Liver (tissue), 9 donors: Measurements from ENCODE around the gene MPPED2. TPM values are rescaled to one million over a fixed set of nuclear protein-coding genes. Genes with fewer than 3 reads are reported as not detected.
A peak's percentile ranks its signal among the peaks of the same experiment; 100 is the strongest.

ENCODE experiments used
- DNase-seq: peaks from one replicate; pipeline ENCODE4 v3.0.0-alpha.2; 2017; ENCODE audit warnings: low spot score
- H3K27ac ChIP-seq, 2 donors: one replicate each; pipeline ENCODE4 v1.7.0; 2013; ENCODE audit warnings: inconsistent platforms in 2 of 2, low read length in 2 of 2, control low read depth in 1 of 2, low read depth in 1 of 2, mild to moderate bottlenecking in 1 of 2
- H3K27me3 ChIP-seq, 4 donors: one replicate each; pipeline versions ENCODE4 v1.6.1 to v1.7.0; 2013; ENCODE audit warnings: low read length in 3 of 4, inconsistent platforms in 1 of 4, mild to moderate bottlenecking in 1 of 4, moderate library complexity in 1 of 4; ENCODE audit not compliant: control insufficient read depth in 4 of 4, insufficient read depth in 4 of 4
- H3K36me3 ChIP-seq, 4 donors: one replicate each; pipeline versions ENCODE4 v1.6.1 to v1.7.0; 2013; ENCODE audit warnings: low read length in 3 of 4, mild to moderate bottlenecking in 3 of 4, low read depth in 1 of 4, moderate library complexity in 1 of 4; ENCODE audit not compliant: control insufficient read depth in 4 of 4, insufficient read depth in 3 of 4
- H3K4me1 ChIP-seq, 4 donors: one replicate each; pipeline versions ENCODE4 v1.6.1 to v1.7.0; 2013; ENCODE audit warnings: low read length in 3 of 4, mild to moderate bottlenecking in 3 of 4, moderate library complexity in 1 of 4; ENCODE audit not compliant: control insufficient read depth in 4 of 4, insufficient read depth in 4 of 4
- H3K4me3 ChIP-seq, 3 donors: one replicate each; pipeline versions ENCODE4 v1.6.1 to v1.7.0; 2013; ENCODE audit warnings: low read length in 3 of 3, control low read depth in 1 of 3, low read depth in 1 of 3, mild to moderate bottlenecking in 1 of 3
- H3K9ac ChIP-seq, 2 donors: one replicate each; pipeline ENCODE4 v1.7.0; 2013; ENCODE audit warnings: low read length in 2 of 2, mild to moderate bottlenecking in 2 of 2, moderate library complexity in 2 of 2, control low read depth in 1 of 2, low read depth in 1 of 2
- H3K9me3 ChIP-seq, 4 donors: one replicate each; pipeline versions ENCODE4 v1.6.1 to v1.7.0; 2013; ENCODE audit warnings: low read length in 3 of 4; ENCODE audit not compliant: control insufficient read depth in 4 of 4
- FOXA1 ChIP-seq: IDR thresholded peaks from 2 replicates; pipeline ENCODE4 v1.6.1; 2016; ENCODE audit warnings: antibody characterized with exemption
- FOXA2 ChIP-seq: IDR thresholded peaks from 2 replicates; pipeline ENCODE4 v1.6.1; 2016; ENCODE audit warnings: antibody characterized with exemption
- GABPA ChIP-seq, 2 donors: IDR thresholded peaks in 1 of 2; conservative IDR thresholded peaks in 1 of 2; 2 replicates each; pipeline ENCODE4 v1.6.1; 2016; ENCODE audit warnings: antibody characterized with exemption in 2 of 2, mild to moderate bottlenecking in 1 of 2, moderate library complexity in 1 of 2
- HNF4A ChIP-seq, 2 donors: conservative IDR thresholded peaks; 2 replicates each; pipeline ENCODE4 v1.6.1; 2016; ENCODE audit warnings: antibody characterized with exemption in 2 of 2, mild to moderate bottlenecking in 2 of 2
- HNF4G ChIP-seq: IDR thresholded peaks from 2 replicates; pipeline ENCODE4 v1.6.1; 2016; ENCODE audit warnings: antibody characterized with exemption
- JUND ChIP-seq, 2 donors: IDR thresholded peaks; 2 replicates each; pipeline ENCODE4 v1.6.1; 2016; ENCODE audit warnings: antibody characterized with exemption in 2 of 2
- RAD21 ChIP-seq, 2 donors: IDR thresholded peaks; 2 replicates each; pipeline ENCODE4 v1.6.1; 2016; ENCODE audit warnings: antibody characterized with exemption in 2 of 2, mild to moderate bottlenecking in 2 of 2
- RXRA ChIP-seq, 2 donors: IDR thresholded peaks; 2 replicates each; pipeline ENCODE4 v1.6.1; 2017 to 2018; ENCODE audit warnings: antibody characterized with exemption in 2 of 2, mild to moderate bottlenecking in 1 of 2
- SP1 ChIP-seq: IDR thresholded peaks from 2 replicates; pipeline ENCODE4 v1.6.1; 2018; ENCODE audit warnings: antibody characterized with exemption, mild to moderate bottlenecking
- TAF1 ChIP-seq: conservative IDR thresholded peaks from 2 replicates; pipeline ENCODE4 v1.6.1; 2016; ENCODE audit warnings: antibody characterized with exemption, mild to moderate bottlenecking
- YY1 ChIP-seq: IDR thresholded peaks from 2 replicates; pipeline ENCODE4 v1.6.1; 2016; ENCODE audit warnings: antibody characterized with exemption, mild to moderate bottlenecking
- WGBS: extraction: QIAGEN DNeasy Blood & Tissue Kit; methylation state at CpG from one replicate; pipeline ENCODE4 v1.1.7; 2013; 5-methylcytosine and 5-hydroxymethylcytosine counted together
- polyA plus RNA-seq, 2 donors: library from polyadenylated mRNA; stranded (reverse) in 1 of 2; unstranded in 1 of 2; fragments of 200-250 nt in 1 of 2; fragments of >200 nt in 1 of 2; fragmentation: Nextera tagmentation in 1 of 2; extraction: Ambion mirVana in 1 of 2; gene quantifications; one replicate each; pipeline versions ENCODE4 v1.2.1 to v1.2.3, GENCODE V29; 2013 to 2015
- total RNA-seq, 2 donors: library from RNA; depleted of rRNA; stranded (reverse); fragments of >200 nt; gene quantifications; one replicate each; pipeline ENCODE4 v1.2.3, GENCODE V29; 2014
- TF ChIP-seq, protein P1 (sequence below): IDR thresholded peaks from 2 replicates; pipeline ENCODE4 v1.6.1; 2016; ENCODE audit warnings: antibody characterized with exemption
- TF ChIP-seq, protein P2 (sequence below): fragments of 150-350 bp; IDR thresholded peaks from 2 replicates; pipeline ENCODE4 v1.5.1; 2017; ENCODE audit warnings: improper control_type of control experiment, low read depth, low read length; ENCODE audit not compliant: missing input control
- TF ChIP-seq, protein P3 (sequence below): IDR thresholded peaks from 2 replicates; pipeline ENCODE4 v1.6.1; 2016; ENCODE audit warnings: antibody characterized with exemption
- TF ChIP-seq, protein P4 (sequence below): IDR thresholded peaks from 2 replicates; pipeline ENCODE4 v1.6.1; 2016; ENCODE audit warnings: antibody characterized with exemption
- donor health status: healthy.
- donor health status: healthy.
- donor health status: healthy.
- donor health status: healthy.
- donor health status: healthy.

MPPED2 gene
- total and polyA plus RNA-seq, 4 donors, result 0.22 to 1.6 (median 0.47) TPM

DNA sequence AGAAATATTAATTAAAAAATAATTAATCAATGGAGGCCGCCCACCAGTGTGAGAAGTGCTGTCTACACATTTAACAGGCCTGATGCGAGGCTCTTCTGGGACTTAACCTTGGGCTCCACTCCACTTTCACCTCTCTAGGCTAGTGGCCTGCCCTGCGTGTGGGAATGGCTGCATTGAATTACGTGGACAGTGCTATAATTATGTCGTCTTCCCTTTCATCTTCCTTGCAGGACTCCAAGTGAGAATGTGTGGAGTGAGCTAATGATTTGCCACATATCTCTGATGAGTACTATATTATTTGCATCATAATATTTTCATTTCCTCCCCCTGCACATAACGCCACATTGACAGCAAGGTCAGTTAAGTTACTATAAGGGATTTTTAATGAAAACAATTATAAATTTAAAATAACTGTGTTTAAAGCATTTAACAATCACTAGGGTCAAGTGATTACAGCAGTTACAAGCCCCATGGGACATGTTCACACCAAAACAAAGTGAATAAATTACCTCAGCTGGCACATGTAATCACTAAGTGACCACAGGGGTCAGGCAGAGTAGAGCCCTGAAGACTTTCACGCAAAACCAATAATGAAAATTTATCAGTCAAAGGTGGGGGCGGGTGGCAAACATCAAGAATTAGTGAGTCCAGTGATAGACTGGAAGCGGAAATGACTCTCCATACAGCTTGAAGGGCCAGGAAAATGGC, 63.5 kb downstream of the MPPED2 start:
- Histone ChIP-seq H3K4me1 (peaks cover 0 to 9% (median 4%) of the 10 kb centered on the region in 4 donors), H3K4me3 (no peak overlapping the region), H3K27me3 (no peaks in the 10 kb centered on the region), H3K27ac (no peak overlapping the region), H3K9ac (no peak overlapping the region), H3K9me3 (no peaks in the 10 kb centered on the region), H3K36me3 (no peaks in the 10 kb centered on the region)
- 94% methylated on average over 9 of the region's 9 CpGs for WGBS
- no peak for TF ChIP-seq HNF4G
- TF ChIP-seq RAD21 (IDR thresholded peaks at IDR 0.05), result no peak
- TF ChIP-seq, protein P1, sequence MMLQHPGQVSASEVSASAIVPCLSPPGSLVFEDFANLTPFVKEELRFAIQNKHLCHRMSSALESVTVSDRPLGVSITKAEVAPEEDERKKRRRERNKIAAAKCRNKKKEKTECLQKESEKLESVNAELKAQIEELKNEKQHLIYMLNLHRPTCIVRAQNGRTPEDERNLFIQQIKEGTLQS, result no peak
- TF ChIP-seq TAF1, result no peak
- DNase-seq, result no peak

DNA sequence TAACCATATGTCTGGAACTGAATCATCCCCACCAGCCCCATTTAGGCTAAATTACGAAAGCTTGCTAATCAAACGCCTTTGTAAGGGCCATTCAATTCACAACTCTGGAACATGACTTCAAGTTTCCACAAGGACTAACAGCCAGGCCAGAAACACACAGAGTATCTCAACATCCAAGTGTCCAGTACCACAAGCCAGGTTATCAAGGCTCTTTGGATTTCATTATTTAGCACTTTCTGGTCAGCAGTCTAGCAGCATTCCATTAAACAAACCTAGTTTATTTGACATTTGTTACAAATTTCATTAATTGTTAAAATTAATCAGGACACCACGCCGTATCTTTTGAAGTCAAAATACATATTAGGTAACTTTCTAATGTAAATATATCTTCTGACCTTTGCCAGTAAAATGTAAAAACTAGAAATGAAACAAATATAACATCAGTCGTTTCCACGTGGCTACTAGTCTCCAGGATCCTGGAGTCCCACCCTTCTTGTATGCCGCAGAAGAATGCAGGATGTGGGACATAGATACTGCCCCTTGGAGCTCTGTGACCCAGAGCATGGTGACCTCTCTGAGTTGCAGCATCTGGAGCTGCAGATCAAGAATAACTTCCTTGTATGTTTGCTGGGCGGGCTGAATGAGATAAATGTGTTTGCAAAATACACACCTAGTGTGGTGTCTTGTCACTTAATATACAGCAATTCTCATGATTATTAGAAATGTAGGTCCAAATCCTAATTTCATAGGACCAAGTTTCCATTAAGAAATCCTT, 64.7 kb downstream of the MPPED2 start:
- H3K9me3 ChIP-seq, result no peaks in the 10 kb centered on the region
- H3K4me3 ChIP-seq, result no peak overlapping the region
- no peak overlapping the region for H3K27ac ChIP-seq
- no peak overlapping the region for H3K9ac ChIP-seq
- no peaks in the 10 kb centered on the region for H3K36me3 ChIP-seq
- H3K27me3 ChIP-seq, result no peaks in the 10 kb centered on the region
- peaks cover 0 to 9% (median 4%) of the 10 kb centered on the region in 4 donors for H3K4me1 ChIP-seq
- TF ChIP-seq HNF4G (no peak), JUND (IDR thresholded peaks at IDR 0.05) (no peak), RXRA (IDR thresholded peaks at IDR 0.05) (peak in 1 of 2 donors; percentile 7), SP1 (no peak)
- DNase-seq, result no peak
- WGBS, result 41% methylated on average over 8 of the region's 8 CpGs

DNA sequence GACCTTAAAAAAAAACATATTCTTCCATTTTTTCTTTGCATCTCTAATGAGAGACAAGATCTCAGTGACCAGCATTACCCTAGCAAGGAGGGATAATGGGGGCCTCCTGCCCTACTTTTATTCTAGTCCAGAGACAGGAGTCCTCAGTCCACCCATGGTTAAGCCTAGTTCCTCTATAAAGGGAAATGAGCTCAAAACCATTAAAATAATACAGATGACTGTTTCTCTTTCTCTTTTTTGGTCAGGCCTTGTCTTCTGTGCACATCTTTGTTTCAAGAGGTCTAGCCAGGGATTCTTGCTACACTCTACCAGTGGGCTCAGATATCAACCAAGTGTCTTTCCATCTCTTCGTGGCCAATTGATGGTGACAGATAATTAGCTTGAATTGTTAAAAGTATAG, 73.1 kb downstream of the MPPED2 start:
- Histone ChIP-seq H3K36me3 (no peaks in the 10 kb centered on the region), H3K4me3 (no peak overlapping the region), H3K27me3 (no peaks in the 10 kb centered on the region), H3K27ac (no peak overlapping the region), H3K9ac (no peak overlapping the region), H3K9me3 (no peaks in the 10 kb centered on the region), H3K4me1 (no peaks in the 10 kb centered on the region)
- TF ChIP-seq TAF1 (no peak), FOXA2 (no peak), YY1 (no peak), RAD21 (IDR thresholded peaks at IDR 0.05) (no peak), GABPA (IDR thresholded peaks at IDR 0.05 in 1 of 2, conservative IDR thresholded peaks at IDR 0.05 in 1 of 2) (no peak), HNF4A (conservative IDR thresholded peaks at IDR 0.05) (no peak), FOXA1 (no peak)
- TF ChIP-seq, protein P2, sequence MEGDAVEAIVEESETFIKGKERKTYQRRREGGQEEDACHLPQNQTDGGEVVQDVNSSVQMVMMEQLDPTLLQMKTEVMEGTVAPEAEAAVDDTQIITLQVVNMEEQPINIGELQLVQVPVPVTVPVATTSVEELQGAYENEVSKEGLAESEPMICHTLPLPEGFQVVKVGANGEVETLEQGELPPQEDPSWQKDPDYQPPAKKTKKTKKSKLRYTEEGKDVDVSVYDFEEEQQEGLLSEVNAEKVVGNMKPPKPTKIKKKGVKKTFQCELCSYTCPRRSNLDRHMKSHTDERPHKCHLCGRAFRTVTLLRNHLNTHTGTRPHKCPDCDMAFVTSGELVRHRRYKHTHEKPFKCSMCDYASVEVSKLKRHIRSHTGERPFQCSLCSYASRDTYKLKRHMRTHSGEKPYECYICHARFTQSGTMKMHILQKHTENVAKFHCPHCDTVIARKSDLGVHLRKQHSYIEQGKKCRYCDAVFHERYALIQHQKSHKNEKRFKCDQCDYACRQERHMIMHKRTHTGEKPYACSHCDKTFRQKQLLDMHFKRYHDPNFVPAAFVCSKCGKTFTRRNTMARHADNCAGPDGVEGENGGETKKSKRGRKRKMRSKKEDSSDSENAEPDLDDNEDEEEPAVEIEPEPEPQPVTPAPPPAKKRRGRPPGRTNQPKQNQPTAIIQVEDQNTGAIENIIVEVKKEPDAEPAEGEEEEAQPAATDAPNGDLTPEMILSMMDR, result no peak
- TF ChIP-seq, protein P3, sequence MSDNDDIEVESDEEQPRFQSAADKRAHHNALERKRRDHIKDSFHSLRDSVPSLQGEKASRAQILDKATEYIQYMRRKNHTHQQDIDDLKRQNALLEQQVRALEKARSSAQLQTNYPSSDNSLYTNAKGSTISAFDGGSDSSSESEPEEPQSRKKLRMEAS, result no peak
- TF ChIP-seq, protein P1, result no peak
- TF ChIP-seq, protein P4, sequence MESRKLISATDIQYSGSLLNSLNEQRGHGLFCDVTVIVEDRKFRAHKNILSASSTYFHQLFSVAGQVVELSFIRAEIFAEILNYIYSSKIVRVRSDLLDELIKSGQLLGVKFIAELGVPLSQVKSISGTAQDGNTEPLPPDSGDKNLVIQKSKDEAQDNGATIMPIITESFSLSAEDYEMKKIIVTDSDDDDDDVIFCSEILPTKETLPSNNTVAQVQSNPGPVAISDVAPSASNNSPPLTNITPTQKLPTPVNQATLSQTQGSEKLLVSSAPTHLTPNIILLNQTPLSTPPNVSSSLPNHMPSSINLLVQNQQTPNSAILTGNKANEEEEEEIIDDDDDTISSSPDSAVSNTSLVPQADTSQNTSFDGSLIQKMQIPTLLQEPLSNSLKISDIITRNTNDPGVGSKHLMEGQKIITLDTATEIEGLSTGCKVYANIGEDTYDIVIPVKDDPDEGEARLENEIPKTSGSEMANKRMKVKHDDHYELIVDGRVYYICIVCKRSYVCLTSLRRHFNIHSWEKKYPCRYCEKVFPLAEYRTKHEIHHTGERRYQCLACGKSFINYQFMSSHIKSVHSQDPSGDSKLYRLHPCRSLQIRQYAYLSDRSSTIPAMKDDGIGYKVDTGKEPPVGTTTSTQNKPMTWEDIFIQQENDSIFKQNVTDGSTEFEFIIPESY, result no peak
- 94% methylated on average over 1 of the region's 1 CpG for WGBS
- DNase-seq, result no peak
